Liver (tissue), 9 donors: ENCODE data around the gene CDK5. TPM values are rescaled to one million over a fixed set of nuclear protein-coding genes. Genes with fewer than 3 reads are reported as not detected.
A peak's percentile ranks its signal among the peaks of the same experiment; 100 is the strongest.

Source experiments
- DNase-seq: peaks from one replicate; pipeline ENCODE4 v3.0.0-alpha.2; 2017; ENCODE audit warnings: low spot score
- H3K27ac ChIP-seq, 2 donors: one replicate each; pipeline ENCODE4 v1.7.0; 2013; ENCODE audit warnings: inconsistent platforms in 2 of 2, low read length in 2 of 2, control low read depth in 1 of 2, low read depth in 1 of 2, mild to moderate bottlenecking in 1 of 2
- H3K27me3 ChIP-seq, 4 donors: one replicate each; pipeline versions ENCODE4 v1.6.1 to v1.7.0; 2013; ENCODE audit warnings: low read length in 3 of 4, inconsistent platforms in 1 of 4, mild to moderate bottlenecking in 1 of 4, moderate library complexity in 1 of 4; ENCODE audit not compliant: control insufficient read depth in 4 of 4, insufficient read depth in 4 of 4
- H3K36me3 ChIP-seq, 4 donors: one replicate each; pipeline versions ENCODE4 v1.6.1 to v1.7.0; 2013; ENCODE audit warnings: low read length in 3 of 4, mild to moderate bottlenecking in 3 of 4, low read depth in 1 of 4, moderate library complexity in 1 of 4; ENCODE audit not compliant: control insufficient read depth in 4 of 4, insufficient read depth in 3 of 4
- H3K4me1 ChIP-seq, 4 donors: one replicate each; pipeline versions ENCODE4 v1.6.1 to v1.7.0; 2013; ENCODE audit warnings: low read length in 3 of 4, mild to moderate bottlenecking in 3 of 4, moderate library complexity in 1 of 4; ENCODE audit not compliant: control insufficient read depth in 4 of 4, insufficient read depth in 4 of 4
- H3K4me3 ChIP-seq, 3 donors: one replicate each; pipeline versions ENCODE4 v1.6.1 to v1.7.0; 2013; ENCODE audit warnings: low read length in 3 of 3, control low read depth in 1 of 3, low read depth in 1 of 3, mild to moderate bottlenecking in 1 of 3
- H3K9ac ChIP-seq, 2 donors: one replicate each; pipeline ENCODE4 v1.7.0; 2013; ENCODE audit warnings: low read length in 2 of 2, mild to moderate bottlenecking in 2 of 2, moderate library complexity in 2 of 2, control low read depth in 1 of 2, low read depth in 1 of 2
- H3K9me3 ChIP-seq, 4 donors: one replicate each; pipeline versions ENCODE4 v1.6.1 to v1.7.0; 2013; ENCODE audit warnings: low read length in 3 of 4; ENCODE audit not compliant: control insufficient read depth in 4 of 4
- EGR1 ChIP-seq, 2 donors: IDR thresholded peaks; 2 replicates each; pipeline ENCODE4 v1.6.1; 2016 to 2018; ENCODE audit warnings: antibody characterized with exemption in 2 of 2, low read depth in 2 of 2
- FOXA1 ChIP-seq: IDR thresholded peaks from 2 replicates; pipeline ENCODE4 v1.6.1; 2016; ENCODE audit warnings: antibody characterized with exemption
- FOXA2 ChIP-seq: IDR thresholded peaks from 2 replicates; pipeline ENCODE4 v1.6.1; 2016; ENCODE audit warnings: antibody characterized with exemption
- GABPA ChIP-seq, 2 donors: IDR thresholded peaks in 1 of 2; conservative IDR thresholded peaks in 1 of 2; 2 replicates each; pipeline ENCODE4 v1.6.1; 2016; ENCODE audit warnings: antibody characterized with exemption in 2 of 2, mild to moderate bottlenecking in 1 of 2, moderate library complexity in 1 of 2
- HNF4A ChIP-seq, 2 donors: conservative IDR thresholded peaks; 2 replicates each; pipeline ENCODE4 v1.6.1; 2016; ENCODE audit warnings: antibody characterized with exemption in 2 of 2, mild to moderate bottlenecking in 2 of 2
- HNF4G ChIP-seq: IDR thresholded peaks from 2 replicates; pipeline ENCODE4 v1.6.1; 2016; ENCODE audit warnings: antibody characterized with exemption
- JUND ChIP-seq, 2 donors: IDR thresholded peaks; 2 replicates each; pipeline ENCODE4 v1.6.1; 2016; ENCODE audit warnings: antibody characterized with exemption in 2 of 2
- NR2F2 ChIP-seq: IDR thresholded peaks from 2 replicates; pipeline ENCODE4 v1.6.1; 2016; ENCODE audit warnings: antibody characterized with exemption
- RAD21 ChIP-seq, 2 donors: IDR thresholded peaks; 2 replicates each; pipeline ENCODE4 v1.6.1; 2016; ENCODE audit warnings: antibody characterized with exemption in 2 of 2, mild to moderate bottlenecking in 2 of 2
- RXRA ChIP-seq, 2 donors: IDR thresholded peaks; 2 replicates each; pipeline ENCODE4 v1.6.1; 2017 to 2018; ENCODE audit warnings: antibody characterized with exemption in 2 of 2, mild to moderate bottlenecking in 1 of 2
- SP1 ChIP-seq: IDR thresholded peaks from 2 replicates; pipeline ENCODE4 v1.6.1; 2018; ENCODE audit warnings: antibody characterized with exemption, mild to moderate bottlenecking
- TAF1 ChIP-seq: conservative IDR thresholded peaks from 2 replicates; pipeline ENCODE4 v1.6.1; 2016; ENCODE audit warnings: antibody characterized with exemption, mild to moderate bottlenecking
- YY1 ChIP-seq: IDR thresholded peaks from 2 replicates; pipeline ENCODE4 v1.6.1; 2016; ENCODE audit warnings: antibody characterized with exemption, mild to moderate bottlenecking
- WGBS: extraction: QIAGEN DNeasy Blood & Tissue Kit; methylation state at CpG from one replicate; pipeline ENCODE4 v1.1.7; 2013; 5-methylcytosine and 5-hydroxymethylcytosine counted together
- polyA plus RNA-seq, 2 donors: library from polyadenylated mRNA; stranded (reverse) in 1 of 2; unstranded in 1 of 2; fragments of 200-250 nt in 1 of 2; fragments of >200 nt in 1 of 2; fragmentation: Nextera tagmentation in 1 of 2; extraction: Ambion mirVana in 1 of 2; gene quantifications; one replicate each; pipeline versions ENCODE4 v1.2.1 to v1.2.3, GENCODE V29; 2013 to 2015
- total RNA-seq, 2 donors: library from RNA; depleted of rRNA; stranded (reverse); fragments of >200 nt; gene quantifications; one replicate each; pipeline ENCODE4 v1.2.3, GENCODE V29; 2014
- TF ChIP-seq, protein P1 (sequence below): IDR thresholded peaks from 2 replicates; pipeline ENCODE4 v1.6.1; 2016; ENCODE audit warnings: antibody characterized with exemption
- TF ChIP-seq, protein P2 (sequence below): fragments of 150-350 bp; IDR thresholded peaks from 2 replicates; pipeline ENCODE4 v1.5.1; 2017; ENCODE audit warnings: improper control_type of control experiment, low read depth, low read length; ENCODE audit not compliant: missing input control
- TF ChIP-seq, protein P3 (sequence below): IDR thresholded peaks from 2 replicates; pipeline ENCODE4 v1.6.1; 2016; ENCODE audit warnings: antibody characterized with exemption
- TF ChIP-seq, protein P4 (sequence below): IDR thresholded peaks from 2 replicates; pipeline ENCODE4 v1.6.1; 2016; ENCODE audit warnings: antibody characterized with exemption, mild to moderate bottlenecking
- TF ChIP-seq, protein P5 (sequence below): IDR thresholded peaks from 2 replicates; pipeline ENCODE4 v1.6.1; 2016; ENCODE audit warnings: antibody characterized with exemption
- donor health status: healthy.
- donor health status: healthy.
- donor health status: healthy.
- donor health status: healthy.
- donor health status: healthy.

Gene CDK5
- total and polyA plus RNA-seq, 4 donors = 4.0 to 9.0 (median 7.4) TPM

DNA sequence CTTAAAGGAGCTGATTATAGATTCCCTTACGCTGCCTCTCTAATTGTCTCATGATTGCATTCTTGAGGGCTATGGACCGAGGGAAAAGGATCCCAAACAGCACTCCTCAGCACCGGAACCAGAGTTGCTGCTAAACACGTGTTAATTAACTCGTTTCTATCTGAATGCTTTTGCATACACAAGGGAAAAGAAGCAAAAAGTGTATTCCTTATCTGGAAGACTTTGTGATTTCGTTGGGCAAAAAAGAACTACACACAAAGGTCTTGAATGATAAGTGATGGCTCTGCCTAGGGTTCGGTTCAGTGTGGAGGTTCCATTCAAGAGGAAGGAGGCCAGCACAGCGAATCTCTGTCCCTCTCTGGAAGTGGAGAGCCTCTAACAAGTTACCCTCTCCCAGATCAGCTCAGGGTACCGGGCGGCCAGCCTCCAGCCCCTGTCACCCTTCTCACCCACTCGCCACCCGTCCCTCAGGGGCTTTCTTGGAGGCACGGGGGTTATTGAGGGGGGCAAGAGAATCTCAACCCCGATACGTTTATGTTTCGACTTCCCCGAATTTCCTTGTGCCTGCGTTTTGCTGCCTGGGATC is 1.2 kb upstream of the CDK5 start:
- peak overlapping the region; percentile 18 to 79 (median 54) for H3K4me3 ChIP-seq
- no peaks in the 10 kb centered on the region for H3K36me3 ChIP-seq
- peaks cover 17 to 58% (median 47%) of the 10 kb centered on the region in 4 donors for H3K4me1 ChIP-seq
- no peaks in the 10 kb centered on the region for H3K9me3 ChIP-seq
- peak overlapping the region; percentile 83 to 89 for H3K27ac ChIP-seq
- H3K9ac ChIP-seq = peak overlapping the region; percentile 42 to 55
- TF ChIP-seq RXRA (IDR thresholded peaks at IDR 0.05) (no peak), JUND (IDR thresholded peaks at IDR 0.05) (no peak), EGR1 (IDR thresholded peaks at IDR 0.05; ENCODE audit: low read depth in 2 of 2) (no peak)
- TF ChIP-seq, protein P1, sequence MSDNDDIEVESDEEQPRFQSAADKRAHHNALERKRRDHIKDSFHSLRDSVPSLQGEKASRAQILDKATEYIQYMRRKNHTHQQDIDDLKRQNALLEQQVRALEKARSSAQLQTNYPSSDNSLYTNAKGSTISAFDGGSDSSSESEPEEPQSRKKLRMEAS = no peak
- no peaks in the 10 kb centered on the region for H3K27me3 ChIP-seq
- 6% methylated on average over 18 of the region's 18 CpGs for WGBS
- DNase-seq = no peak

DNA sequence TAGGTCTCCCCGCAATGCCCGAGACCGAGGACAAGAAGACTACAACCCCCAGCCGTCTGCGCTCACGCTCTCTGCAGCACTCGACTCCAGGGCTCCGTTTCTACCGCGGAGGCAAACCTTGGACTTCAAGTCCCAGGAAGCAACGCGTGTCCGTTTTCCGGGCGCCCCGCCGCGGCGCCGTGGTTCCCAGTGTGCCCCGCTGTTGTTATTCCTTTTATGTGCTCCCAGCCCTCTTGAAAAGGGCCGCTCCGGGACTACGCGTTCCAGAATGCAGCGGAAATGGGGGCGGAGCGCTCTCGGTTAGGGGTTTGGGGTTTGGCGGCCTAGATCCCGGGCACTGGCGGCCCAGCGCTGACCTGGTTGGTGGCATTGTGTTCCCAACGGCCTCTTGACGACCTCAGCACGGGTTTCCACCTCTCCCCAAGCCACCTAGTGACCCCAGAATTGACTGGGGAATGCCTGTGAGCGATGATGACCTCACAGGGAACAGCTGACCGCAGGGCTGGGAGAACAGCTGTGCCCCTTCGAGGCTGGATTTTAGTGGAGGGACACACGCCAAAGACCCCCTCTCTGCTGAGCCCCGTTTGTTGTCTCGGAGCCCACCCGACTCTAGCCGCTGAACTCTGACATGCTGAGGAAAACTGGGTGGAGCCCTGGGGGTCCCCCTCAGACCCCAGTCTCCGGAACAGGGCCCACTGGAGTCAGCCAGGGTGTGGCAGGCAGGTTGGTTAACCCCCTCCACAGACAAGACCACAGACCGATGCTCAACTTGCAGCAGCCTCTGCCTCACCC is 488 bp upstream of the CDK5 start:
- Histone ChIP-seq H3K4me1 (peaks cover 17 to 51% (median 40%) of the 10 kb centered on the region in 4 donors), H3K9me3 (no peaks in the 10 kb centered on the region), H3K27me3 (no peaks in the 10 kb centered on the region), H3K9ac (peak overlapping the region; percentile 42 to 55), H3K4me3 (peak overlapping the region; percentile 18 to 79 (median 54)), H3K36me3 (no peaks in the 10 kb centered on the region), H3K27ac (peak overlapping the region; percentile 83 to 89)
- TF ChIP-seq, protein P2, sequence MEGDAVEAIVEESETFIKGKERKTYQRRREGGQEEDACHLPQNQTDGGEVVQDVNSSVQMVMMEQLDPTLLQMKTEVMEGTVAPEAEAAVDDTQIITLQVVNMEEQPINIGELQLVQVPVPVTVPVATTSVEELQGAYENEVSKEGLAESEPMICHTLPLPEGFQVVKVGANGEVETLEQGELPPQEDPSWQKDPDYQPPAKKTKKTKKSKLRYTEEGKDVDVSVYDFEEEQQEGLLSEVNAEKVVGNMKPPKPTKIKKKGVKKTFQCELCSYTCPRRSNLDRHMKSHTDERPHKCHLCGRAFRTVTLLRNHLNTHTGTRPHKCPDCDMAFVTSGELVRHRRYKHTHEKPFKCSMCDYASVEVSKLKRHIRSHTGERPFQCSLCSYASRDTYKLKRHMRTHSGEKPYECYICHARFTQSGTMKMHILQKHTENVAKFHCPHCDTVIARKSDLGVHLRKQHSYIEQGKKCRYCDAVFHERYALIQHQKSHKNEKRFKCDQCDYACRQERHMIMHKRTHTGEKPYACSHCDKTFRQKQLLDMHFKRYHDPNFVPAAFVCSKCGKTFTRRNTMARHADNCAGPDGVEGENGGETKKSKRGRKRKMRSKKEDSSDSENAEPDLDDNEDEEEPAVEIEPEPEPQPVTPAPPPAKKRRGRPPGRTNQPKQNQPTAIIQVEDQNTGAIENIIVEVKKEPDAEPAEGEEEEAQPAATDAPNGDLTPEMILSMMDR = no peak
- TF ChIP-seq, protein P3, sequence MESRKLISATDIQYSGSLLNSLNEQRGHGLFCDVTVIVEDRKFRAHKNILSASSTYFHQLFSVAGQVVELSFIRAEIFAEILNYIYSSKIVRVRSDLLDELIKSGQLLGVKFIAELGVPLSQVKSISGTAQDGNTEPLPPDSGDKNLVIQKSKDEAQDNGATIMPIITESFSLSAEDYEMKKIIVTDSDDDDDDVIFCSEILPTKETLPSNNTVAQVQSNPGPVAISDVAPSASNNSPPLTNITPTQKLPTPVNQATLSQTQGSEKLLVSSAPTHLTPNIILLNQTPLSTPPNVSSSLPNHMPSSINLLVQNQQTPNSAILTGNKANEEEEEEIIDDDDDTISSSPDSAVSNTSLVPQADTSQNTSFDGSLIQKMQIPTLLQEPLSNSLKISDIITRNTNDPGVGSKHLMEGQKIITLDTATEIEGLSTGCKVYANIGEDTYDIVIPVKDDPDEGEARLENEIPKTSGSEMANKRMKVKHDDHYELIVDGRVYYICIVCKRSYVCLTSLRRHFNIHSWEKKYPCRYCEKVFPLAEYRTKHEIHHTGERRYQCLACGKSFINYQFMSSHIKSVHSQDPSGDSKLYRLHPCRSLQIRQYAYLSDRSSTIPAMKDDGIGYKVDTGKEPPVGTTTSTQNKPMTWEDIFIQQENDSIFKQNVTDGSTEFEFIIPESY = peak; percentile 91
- TF ChIP-seq SP1 = peak; percentile 97
- TF ChIP-seq, protein P1 = no peak
- TF ChIP-seq HNF4G = peak; percentile 33
- peak; percentile 29 for TF ChIP-seq FOXA1
- peak in 1 of 2 donors; percentile 91 for TF ChIP-seq GABPA (IDR thresholded peaks at IDR 0.05 in 1 of 2, conservative IDR thresholded peaks at IDR 0.05 in 1 of 2)
- TF ChIP-seq RAD21 (IDR thresholded peaks at IDR 0.05) = peak in 1 of 2 donors; percentile 53
- TF ChIP-seq, protein P4, sequence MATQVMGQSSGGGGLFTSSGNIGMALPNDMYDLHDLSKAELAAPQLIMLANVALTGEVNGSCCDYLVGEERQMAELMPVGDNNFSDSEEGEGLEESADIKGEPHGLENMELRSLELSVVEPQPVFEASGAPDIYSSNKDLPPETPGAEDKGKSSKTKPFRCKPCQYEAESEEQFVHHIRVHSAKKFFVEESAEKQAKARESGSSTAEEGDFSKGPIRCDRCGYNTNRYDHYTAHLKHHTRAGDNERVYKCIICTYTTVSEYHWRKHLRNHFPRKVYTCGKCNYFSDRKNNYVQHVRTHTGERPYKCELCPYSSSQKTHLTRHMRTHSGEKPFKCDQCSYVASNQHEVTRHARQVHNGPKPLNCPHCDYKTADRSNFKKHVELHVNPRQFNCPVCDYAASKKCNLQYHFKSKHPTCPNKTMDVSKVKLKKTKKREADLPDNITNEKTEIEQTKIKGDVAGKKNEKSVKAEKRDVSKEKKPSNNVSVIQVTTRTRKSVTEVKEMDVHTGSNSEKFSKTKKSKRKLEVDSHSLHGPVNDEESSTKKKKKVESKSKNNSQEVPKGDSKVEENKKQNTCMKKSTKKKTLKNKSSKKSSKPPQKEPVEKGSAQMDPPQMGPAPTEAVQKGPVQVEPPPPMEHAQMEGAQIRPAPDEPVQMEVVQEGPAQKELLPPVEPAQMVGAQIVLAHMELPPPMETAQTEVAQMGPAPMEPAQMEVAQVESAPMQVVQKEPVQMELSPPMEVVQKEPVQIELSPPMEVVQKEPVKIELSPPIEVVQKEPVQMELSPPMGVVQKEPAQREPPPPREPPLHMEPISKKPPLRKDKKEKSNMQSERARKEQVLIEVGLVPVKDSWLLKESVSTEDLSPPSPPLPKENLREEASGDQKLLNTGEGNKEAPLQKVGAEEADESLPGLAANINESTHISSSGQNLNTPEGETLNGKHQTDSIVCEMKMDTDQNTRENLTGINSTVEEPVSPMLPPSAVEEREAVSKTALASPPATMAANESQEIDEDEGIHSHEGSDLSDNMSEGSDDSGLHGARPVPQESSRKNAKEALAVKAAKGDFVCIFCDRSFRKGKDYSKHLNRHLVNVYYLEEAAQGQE = peak; percentile 89
- TF ChIP-seq JUND (IDR thresholded peaks at IDR 0.05) = peak; percentile 56 to 81
- TF ChIP-seq YY1 = peak; percentile 98
- TF ChIP-seq NR2F2 = peak; percentile 79
- peak; percentile 76 to 90 for TF ChIP-seq RXRA (IDR thresholded peaks at IDR 0.05)
- TF ChIP-seq EGR1 (IDR thresholded peaks at IDR 0.05; ENCODE audit: low read depth in 2 of 2) = peak; percentile 49 to 71
- TF ChIP-seq, protein P5, sequence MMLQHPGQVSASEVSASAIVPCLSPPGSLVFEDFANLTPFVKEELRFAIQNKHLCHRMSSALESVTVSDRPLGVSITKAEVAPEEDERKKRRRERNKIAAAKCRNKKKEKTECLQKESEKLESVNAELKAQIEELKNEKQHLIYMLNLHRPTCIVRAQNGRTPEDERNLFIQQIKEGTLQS = peak; percentile 71
- TF ChIP-seq FOXA2 = no peak
- TF ChIP-seq HNF4A (conservative IDR thresholded peaks at IDR 0.05) = peak; percentile 69 to 77
- TF ChIP-seq TAF1 = peak; percentile 58
- WGBS = under 1% methylated on average over 46 of the region's 46 CpGs
- DNase-seq = peak; percentile 96
